ENCODE measurements around the gene RRM2.
"Not testable (repeated sequence)": the region's sequence is repeated elsewhere in the genome, so short reads cannot be mapped to it uniquely, and the experiment has no call there.

Gene RRM2

GRCh38 chr2:10145519-10146357 lies 23.2 kb downstream of the RRM2 start:
- no peak for TF ChIP-seq EZH2phosphoT487 (IDR thresholded peaks at IDR 0.05; ENCODE audit: low read length)
- no peak for TF ChIP-seq EZH2 (optimal IDR thresholded peaks at IDR 0.05; ENCODE audit: low read depth, low read length)
- TF ChIP-seq CTCF (IDR thresholded peaks at IDR 0.05; ENCODE audit: low read length): no peak
- Histone ChIP-seq H3K9me2 (replicated peaks; ENCODE audit: insufficient read depth, low read length) (no peaks in the 10 kb centered on the region), H3K27ac (ENCODE audit: low read length) (no peak overlapping the region), H3K36me3 (replicated peaks; ENCODE audit: insufficient read depth, low read length) (peaks cover 6% of the 10 kb centered on the region; the same call in 1 of the 2 replicates), H3F3A (ENCODE audit: insufficient read depth, low read length) (peaks cover 3% of the 10 kb centered on the region), H3K4me3 (ENCODE audit: low read length) (no peak overlapping the region), H3K9ac (ENCODE audit: low read length) (no peak overlapping the region), H3K9me3 (replicated peaks; ENCODE audit: insufficient read depth, low read length) (no peaks in the 10 kb centered on the region), H3K4me2 (ENCODE audit: low read depth, low read length) (no peak overlapping the region), H3K27me3 (replicated peaks; ENCODE audit: insufficient read depth, low read length) (no peaks in the 10 kb centered on the region), H3K79me2 (ENCODE audit: low read length) (peaks cover 3% of the 10 kb centered on the region; the same call in 1 of the 2 replicates), H3K4me1 (ENCODE audit: low read length) (no peaks in the 10 kb centered on the region), H4K20me1 (ENCODE audit: insufficient read depth, low read length) (no peaks in the 10 kb centered on the region), H2AFZ (ENCODE audit: low read length) (no peak overlapping the region)
- DNase-seq: no peak

GRCh38 chr2:10146366-10147005 lies 23.9 kb downstream of the RRM2 start:
- no peaks in the 10 kb centered on the region for H3K4me1 ChIP-seq (ENCODE audit: low read length)
- no peaks in the 10 kb centered on the region for H3K27me3 ChIP-seq (replicated peaks; ENCODE audit: insufficient read depth, low read length)
- TF ChIP-seq EZH2phosphoT487 (IDR thresholded peaks at IDR 0.05; ENCODE audit: low read length): no peak
- no peak for TF ChIP-seq CTCF (IDR thresholded peaks at IDR 0.05; ENCODE audit: low read length)
- TF ChIP-seq EZH2 (optimal IDR thresholded peaks at IDR 0.05; ENCODE audit: low read depth, low read length): no peak
- H2AFZ ChIP-seq (ENCODE audit: low read length): no peak overlapping the region
- H3K9me3 ChIP-seq (replicated peaks; ENCODE audit: insufficient read depth, low read length): no peaks in the 10 kb centered on the region
- H3K9ac ChIP-seq (ENCODE audit: low read length): no peak overlapping the region
- H3K27ac ChIP-seq (ENCODE audit: low read length): no peak overlapping the region
- no peak for DNase-seq
- peaks cover 3% of the 10 kb centered on the region; the same call in 1 of the 2 replicates for H3K79me2 ChIP-seq (ENCODE audit: low read length)
- H4K20me1 ChIP-seq (ENCODE audit: insufficient read depth, low read length): no peaks in the 10 kb centered on the region
- peaks cover 7% of the 10 kb centered on the region; the same call in 1 of the 2 replicates for H3K36me3 ChIP-seq (replicated peaks; ENCODE audit: insufficient read depth, low read length)
- H3K4me3 ChIP-seq (ENCODE audit: low read length): no peak overlapping the region
- H3F3A ChIP-seq (ENCODE audit: insufficient read depth, low read length): peaks cover under 1% of the 10 kb centered on the region
- no peak overlapping the region for H3K4me2 ChIP-seq (ENCODE audit: low read depth, low read length)
- no peaks in the 10 kb centered on the region for H3K9me2 ChIP-seq (replicated peaks; ENCODE audit: insufficient read depth, low read length)

- not testable (repeated sequence) for H3F3A ChIP-seq (ENCODE audit: insufficient read depth, low read length); H4K20me1 ChIP-seq (ENCODE audit: insufficient read depth, low read length); H3K9me2 ChIP-seq (replicated peaks; ENCODE audit: insufficient read depth, low read length); DNase-seq; H2AFZ ChIP-seq (ENCODE audit: low read length); H3K9ac ChIP-seq (ENCODE audit: low read length); H3K79me2 ChIP-seq (ENCODE audit: low read length); H3K9me3 ChIP-seq (replicated peaks; ENCODE audit: insufficient read depth, low read length); H3K4me1 ChIP-seq (ENCODE audit: low read length); H3K36me3 ChIP-seq (replicated peaks; ENCODE audit: insufficient read depth, low read length); H3K4me2 ChIP-seq (ENCODE audit: low read depth, low read length); H3K4me3 ChIP-seq (ENCODE audit: low read length); H3K27me3 ChIP-seq (replicated peaks; ENCODE audit: insufficient read depth, low read length); H3K27ac ChIP-seq (ENCODE audit: low read length)
Observed at GRCh38 chr2:10147050-10147660, 24.6 kb downstream of the RRM2 start.

All from MM.1S (cell line).